Measurements from ENCODE around the gene KCNG4.
"Not testable (repeated sequence)": the region's sequence is repeated elsewhere in the genome, so short reads cannot be mapped to it uniquely, and the experiment has no call there.

KCNG4 gene

DNA sequence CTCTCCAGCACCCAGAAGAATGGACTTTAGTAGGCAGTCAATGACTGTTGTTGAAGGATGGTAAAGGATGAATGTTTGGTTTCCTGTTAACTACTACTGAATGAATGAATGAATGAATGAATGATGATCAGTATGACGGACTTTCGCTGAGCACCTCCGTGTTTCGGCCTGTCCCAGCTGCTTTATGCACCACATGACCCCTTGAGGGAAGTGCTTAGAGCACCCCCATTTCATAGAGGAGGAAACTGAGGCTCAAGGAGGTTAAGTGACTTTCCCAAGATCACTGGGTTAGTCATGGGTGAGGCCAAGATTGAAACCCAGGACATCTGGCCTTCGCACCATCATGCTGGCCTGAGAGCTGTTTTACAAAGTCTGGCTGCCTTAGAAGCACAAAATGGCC, 6.8 kb downstream of the KCNG4 start:
- DNase-seq, result no peak

DNA sequence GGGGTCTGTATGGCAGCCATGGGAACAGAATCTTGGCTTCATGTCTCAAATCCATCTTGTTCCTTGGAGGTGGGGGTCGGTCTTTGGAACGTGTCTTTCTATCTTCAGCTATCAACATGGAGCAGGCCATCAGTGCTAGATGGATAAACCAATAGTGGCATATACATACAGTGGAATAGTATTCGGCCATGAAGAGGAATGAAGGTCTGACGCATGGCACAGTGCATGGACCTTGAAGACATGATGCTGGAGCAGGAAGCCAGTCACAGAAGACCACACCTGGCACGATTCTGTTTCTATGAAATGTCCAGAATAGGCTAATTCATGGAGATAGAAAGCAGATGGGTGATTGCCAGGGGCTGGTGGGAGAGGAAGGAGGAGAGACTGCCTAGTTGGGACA, 7.8 kb downstream of the KCNG4 start:
- DNase-seq, result no peak

DNA sequence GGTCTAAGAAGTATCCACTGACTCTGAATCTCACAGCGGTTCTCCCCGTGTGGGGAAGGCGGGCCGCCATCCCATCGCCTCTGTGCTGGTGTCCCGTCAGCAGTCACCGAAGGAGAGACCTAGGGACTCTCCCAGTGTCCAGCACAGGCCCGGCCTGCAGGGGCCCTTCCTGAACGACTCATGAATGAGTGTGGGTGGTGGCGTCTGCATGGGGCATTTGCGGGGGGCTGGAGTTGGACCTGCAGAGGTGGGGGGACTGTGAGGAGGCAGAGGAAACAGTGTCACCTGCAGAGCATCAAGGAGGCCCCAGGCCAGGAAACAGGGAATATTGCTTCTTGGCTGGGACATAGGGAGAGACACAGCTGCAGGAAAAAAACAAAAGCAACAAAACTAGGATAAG, 10.3 kb downstream of the KCNG4 start:
- DNase-seq, result no peak

DNA sequence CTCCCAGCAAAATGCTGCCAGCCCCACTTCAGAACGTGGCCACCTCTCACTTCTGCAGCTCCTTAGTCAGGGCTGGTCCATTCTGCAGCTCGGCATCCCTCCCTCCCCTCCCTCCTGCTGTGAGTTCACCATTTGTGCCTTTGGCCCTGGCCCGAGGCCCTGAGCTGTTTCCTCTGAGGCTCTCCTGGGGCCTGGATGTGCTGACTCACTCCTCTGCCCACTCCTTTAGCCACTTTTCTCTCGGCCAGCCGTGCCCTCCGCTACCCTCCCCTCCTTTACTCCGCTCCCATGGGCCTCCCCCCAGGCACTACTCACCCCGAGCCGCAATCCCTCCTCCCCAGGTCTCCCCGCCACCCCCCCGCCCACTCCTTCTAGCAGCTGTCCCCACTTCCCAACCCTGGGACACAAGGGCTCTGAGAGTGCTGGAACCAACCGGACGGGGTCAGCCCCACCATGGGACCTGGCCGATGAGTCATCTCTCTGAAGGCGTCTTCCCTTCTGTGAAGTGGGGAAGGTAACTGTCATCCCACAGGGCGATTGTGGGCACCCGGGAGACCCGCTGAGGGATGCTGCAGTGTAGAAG, 11.5 kb downstream of the KCNG4 start:
- DNase-seq, result peak; percentile 53

DNA sequence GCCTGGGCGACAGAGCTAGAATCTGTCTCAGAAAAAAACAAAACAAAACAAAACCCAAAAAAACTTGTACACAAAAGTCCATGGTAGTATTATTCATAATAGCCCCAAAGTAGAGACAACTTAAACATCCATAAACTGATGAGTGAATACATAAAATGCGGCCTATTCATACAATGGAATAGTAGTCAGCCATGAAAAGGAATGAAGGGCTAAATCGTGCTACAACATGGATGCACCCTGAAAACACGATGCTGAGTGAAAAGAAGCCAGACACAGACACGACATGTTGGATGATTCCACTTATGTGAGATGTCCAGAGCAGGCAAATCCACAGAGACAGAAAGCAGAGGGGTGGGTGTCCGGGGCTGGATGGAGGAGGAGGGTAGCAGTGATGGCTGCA, 12.3 kb downstream of the KCNG4 start:
- no peak for DNase-seq

DNA sequence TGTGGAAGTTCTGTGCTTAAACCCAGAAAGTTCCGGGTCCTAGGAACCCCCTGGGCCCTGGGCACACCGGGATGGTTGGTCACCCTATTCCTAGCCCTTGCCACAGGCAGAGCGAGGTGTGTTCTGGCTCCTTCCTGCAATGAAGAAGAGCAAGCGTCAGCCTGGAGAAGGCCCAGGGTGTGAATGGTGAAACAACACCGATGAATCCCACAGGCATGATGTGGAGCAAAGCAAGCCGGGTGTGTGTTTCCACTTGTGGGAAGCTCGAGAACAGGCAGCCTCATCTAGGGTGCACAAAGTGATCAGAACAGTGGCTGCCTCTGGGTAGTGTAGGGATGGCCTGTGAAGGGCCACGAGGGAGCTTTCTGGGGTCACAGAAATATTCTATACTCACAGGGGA, 13.8 kb downstream of the KCNG4 start:
- no peak for DNase-seq

DNA sequence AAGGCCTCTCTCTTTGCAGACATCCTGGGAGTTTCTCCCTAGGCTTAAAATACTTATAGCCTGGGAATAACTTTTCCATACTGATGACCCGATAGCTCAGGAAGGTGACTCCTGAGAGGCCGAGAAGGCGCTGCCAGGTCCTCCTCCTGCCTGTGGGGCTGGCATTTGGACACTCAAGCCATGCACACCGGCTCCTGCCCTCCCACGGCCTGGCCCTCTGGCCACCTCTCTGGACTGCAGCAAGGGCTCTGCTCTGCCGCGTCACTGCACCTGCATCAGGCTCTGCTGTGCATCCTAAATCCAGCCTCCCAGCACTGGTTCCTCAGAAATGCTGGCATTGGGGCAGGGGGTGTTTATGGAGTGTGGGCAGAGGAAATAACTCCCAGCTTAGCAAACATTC, 14.2 kb downstream of the KCNG4 start:
- no peak for DNase-seq

DNA sequence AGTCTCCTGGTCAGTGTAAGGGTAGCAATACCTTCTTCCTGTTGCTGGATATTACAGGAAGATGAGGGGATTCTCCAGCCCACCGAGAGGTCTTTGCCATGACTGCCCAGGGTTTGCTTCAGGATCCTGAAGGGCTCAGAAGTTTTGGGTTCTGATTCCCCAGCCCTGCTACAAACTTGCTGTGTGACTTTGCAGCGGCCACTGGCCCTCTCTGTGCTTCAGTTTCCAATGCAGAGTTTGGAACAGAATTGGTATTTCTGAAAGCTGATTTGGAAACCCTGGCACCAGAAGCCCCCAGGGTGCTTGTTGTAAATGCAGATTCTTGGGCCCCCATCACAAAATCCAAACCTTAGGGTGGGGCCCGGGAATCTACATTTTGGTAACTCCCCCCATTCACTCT, 14.7 kb downstream of the KCNG4 start:
- DNase-seq, result no peak

DNA sequence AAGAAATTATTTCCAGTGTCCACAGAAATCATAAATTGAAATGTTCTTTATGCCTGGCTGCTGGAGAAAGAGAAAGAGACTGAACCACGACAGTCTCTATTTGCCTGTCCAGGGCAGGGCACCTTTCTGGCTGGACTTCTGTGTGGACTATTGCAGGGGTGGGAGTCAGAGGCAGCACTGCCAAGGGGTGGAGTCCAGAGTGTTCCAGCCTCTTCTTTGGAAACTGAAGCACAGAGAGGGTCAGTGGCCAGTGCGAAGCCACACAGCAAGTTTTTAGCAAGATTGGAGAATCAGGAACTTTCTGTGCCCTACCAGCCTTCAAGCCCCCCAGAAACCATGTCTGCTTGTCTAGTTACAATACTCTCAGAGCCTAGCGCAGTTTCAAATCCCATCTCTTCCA, 15.3 kb downstream of the KCNG4 start:
- DNase-seq, result no peak

DNA sequence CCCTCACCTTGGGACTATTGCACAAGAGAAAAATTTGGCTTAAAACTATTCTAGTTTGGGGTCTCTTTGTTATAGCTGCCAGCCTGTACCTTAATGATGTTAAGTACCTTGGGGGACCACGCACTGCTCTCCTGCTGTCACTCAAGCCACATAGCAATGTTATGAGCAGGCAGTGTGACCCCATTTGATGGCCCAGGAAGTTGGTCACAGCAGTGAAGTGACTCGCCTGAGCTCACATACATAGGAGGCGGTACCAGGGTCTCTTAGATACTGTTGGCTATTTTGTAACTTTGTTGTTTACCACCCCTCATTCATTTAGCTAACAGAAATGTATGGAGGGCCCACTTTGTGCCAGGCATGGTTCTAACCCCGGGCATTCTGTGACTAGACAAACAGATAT, 16.4 kb downstream of the KCNG4 start:
- no peak for DNase-seq

DNA sequence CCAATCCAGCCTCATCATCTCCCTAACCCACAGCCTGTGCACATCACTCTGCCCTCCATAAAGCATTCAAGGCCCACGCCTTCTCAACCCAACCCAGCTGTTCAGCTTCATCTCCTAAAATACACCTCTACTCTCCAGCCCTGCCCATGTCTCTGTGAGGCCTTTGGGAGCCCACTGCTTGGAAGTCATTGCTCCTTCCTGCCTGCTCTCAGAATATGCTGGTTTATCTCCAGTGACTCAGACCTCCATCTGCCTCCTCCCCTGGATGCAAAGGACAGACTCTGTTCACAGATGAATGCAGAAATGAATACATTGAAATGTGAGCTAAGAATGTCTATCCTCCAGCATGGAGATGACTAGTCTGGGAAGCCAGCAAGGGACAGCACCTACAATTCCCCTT, 19.0 kb downstream of the KCNG4 start:
- DNase-seq, result no peak

DNA sequence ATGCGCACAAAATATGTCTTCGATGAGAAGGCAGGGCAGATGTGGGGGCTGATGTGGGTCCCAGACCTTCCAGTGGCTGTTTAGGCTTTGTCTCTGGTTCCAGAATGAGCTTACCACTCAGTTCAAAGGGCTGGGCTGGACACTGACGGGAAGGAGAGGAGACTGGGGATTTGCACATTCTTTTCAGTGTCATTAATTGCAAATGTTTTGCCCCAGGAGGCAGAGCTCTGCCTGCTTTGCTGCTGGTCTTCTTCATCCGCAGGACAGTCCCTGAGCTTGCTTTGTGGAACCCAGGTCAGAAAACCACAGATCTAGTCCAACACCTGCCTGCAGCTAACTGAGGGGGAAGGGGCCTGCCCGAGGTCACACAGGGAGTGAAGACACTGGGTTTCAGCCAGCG, 20.9 kb downstream of the KCNG4 start:
- DNase-seq, result no peak

DNA sequence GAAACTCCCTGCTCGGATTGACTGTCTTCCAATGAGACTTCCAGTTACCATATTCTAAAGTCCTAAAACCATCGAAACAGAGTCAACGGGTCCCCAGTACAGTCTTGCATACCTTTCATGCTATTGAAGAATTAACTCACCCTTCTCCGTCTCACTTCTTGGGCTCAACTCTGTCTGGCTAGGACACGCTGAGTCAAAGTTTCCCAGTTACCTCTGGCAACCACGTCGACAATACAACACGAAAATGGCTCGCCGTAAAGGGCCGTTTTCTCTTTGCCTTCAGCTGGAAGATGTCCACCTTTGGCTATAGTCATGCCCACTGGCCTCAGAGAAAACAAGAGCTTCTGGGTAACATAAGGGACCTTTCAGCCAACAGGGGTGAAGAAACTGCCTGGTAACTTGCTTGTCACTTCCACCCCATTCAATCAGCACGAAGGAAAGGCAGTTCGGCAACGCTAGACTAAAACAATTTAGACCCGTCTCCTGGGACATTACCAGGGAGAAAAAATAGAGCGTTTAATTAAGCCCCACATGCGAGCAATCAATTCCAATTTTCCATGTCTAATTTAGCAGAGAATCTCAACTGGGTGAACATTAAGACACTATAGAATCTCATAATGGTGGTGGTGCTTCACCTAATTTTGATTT, 21.5 kb downstream of the KCNG4 start:
- DNase-seq, result no peak

DNA sequence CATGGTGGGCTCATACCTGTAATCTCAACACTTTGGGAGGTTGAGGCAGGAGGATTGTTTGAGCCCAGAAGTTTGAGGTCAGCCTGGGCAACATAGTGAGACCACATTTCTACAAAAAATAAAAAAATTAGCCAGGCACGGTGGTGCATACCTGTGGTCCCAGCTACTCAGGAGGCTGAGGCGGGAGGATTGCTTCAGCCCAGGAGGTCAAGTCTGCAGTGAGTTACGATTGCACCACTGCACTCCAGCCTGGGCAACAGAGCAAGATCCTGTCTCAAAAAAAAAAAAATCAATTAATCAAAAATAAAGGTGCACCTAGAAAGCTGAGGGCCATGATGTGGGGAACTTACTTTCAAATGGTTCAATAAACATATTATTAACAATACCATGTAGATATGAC, 23.7 kb downstream of the KCNG4 start:
- not testable (repeated sequence) for DNase-seq

DNA sequence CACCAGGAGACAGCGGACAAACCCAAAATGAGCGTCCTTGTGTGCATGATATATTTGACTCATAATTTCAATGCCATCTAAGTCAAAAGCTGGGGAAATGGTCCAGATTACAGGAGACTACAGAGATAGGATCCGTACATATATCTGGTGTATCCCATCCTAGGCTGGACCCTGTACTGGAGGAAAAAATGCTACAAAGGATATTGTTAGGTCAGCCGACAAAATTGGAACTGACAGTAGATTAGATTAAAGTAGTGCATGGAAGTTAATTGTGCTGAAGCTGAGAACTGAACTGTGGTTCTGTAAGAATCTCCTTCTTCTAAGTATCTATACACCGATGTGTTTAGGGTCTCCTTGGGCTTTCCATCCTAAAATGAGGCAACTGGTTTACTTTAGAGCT, 24.3 kb downstream of the KCNG4 start:
- no peak for DNase-seq

DNA sequence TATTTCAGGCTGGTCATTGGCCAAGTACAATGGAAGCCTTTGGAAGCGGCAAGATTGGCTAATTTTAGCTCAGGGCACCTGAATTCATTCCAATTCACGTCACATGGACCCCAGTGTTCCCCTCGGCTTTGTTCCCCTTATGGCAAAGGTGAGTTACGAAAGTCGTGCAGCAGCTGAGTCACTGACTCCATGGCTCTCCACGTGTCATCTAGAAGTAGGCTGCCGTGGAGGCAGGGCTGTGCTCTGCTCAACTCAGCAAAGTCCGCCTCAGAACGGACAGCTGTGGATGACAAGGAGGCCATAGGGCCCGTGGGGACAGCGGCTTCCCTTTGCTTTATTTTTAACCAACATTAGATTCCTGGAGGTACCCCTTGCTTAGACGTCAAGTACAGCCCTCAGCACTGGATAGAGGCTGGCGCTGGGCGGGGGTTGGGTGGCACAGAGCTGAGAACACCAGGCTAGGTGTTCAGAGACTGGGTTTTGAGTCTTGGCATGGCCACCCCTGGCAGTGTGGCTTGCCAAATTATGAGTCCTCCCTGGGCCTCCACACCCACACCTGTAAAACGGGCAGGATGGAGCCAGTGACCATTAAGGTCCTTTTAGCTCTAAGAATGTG, 25.3 kb downstream of the KCNG4 start:
- DNase-seq, result no peak

DNA sequence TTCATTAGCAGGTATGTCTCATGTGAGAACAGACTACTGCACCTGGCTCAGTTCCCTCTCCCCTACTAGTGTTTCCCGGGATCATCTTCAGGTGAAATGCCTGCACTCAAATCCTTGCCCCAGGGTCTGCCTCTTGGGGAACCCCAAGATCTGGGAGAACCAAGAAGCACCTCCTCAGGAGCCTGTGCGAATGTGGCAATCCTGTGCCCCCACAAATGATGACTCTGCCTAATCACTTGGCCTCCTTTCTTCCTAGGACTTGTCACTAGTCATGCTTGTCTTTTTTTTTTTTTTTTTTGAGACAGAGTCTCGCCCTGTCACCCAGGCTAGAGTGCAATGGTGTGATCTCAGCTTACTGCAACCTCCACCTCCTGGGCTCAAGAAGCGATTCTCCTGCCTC, 27.2 kb downstream of the KCNG4 start:
- DNase-seq, result no peak

DNA sequence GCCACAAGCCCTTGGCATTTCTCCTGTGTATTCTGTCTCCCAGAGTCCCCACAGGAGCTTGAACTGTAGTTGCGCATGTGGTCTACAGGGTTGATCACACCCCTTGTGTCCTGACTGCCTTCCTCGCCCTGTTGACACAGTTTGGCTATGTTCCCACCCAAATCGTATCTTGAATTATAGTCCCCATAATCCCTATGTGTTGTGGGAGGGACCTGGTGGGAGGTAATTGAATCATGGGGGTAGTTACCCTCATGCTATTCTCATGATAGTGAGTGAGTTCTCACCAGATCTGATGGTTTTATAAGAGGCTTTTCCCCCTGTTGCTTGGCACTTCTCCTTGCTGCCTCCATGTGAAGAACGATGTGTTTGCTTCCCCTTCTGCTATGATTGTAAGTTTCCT, 27.7 kb downstream of the KCNG4 start:
- no peak for DNase-seq

DNA sequence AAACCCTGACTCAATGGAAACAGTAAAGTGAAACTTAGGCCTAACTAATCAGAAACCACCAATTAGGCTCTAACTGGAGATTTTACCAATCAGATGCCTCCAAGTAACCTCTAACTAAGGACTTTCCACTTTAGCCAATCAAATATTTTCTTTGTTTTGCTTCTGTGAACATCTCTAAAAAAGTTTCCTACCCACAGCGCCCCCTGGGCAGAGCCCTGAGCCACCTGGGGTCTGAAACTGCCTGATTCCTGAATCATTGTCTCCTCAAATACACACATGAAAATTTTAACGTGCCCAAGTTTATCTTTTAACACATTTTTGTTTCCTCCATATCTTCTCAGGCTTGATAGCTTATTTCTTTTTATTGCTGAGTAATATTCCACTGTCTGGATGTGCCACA, 29.8 kb downstream of the KCNG4 start:
- no peak for DNase-seq

DNA sequence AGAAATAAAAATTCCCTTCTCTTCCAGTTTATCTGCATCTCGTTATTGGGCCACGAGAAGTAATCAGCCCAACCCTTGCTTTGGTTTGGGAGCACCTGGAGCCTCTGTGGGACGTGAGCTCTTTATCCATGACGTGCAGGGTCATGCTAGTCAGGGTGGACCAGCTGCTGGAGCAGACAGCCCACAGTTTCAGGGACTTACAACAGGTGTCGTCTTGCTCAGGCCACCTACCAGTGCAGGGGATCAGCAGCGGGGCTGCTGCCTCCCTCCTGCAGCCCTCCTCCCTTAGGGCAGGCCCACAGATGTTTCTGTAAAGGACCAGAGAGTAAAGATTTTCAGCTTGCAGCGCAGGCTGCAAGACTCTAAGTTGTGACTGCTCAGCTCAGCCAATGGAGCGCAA, 31.9 kb downstream of the KCNG4 start:
- no peak for DNase-seq

DNA sequence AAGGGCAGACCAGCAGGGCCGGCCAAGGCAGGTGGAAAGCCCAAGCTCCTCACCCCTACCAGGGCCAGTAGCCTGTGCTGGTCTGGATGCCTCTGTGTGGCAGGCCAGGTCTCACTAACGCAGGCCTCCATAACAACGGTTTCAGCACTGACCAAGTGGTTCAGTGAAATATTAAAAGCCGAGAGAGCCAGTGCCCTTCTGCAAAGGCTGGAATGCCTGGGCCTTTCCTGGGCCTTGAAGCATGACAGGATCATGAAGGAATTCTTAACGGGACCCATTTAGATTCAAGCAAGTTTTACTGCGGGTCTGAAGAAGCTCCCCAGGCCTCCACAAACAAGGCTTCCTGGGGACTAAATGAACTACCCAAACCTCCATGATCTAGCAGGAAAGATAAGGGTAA, 32.6 kb downstream of the KCNG4 start:
- DNase-seq, result no peak

DNA sequence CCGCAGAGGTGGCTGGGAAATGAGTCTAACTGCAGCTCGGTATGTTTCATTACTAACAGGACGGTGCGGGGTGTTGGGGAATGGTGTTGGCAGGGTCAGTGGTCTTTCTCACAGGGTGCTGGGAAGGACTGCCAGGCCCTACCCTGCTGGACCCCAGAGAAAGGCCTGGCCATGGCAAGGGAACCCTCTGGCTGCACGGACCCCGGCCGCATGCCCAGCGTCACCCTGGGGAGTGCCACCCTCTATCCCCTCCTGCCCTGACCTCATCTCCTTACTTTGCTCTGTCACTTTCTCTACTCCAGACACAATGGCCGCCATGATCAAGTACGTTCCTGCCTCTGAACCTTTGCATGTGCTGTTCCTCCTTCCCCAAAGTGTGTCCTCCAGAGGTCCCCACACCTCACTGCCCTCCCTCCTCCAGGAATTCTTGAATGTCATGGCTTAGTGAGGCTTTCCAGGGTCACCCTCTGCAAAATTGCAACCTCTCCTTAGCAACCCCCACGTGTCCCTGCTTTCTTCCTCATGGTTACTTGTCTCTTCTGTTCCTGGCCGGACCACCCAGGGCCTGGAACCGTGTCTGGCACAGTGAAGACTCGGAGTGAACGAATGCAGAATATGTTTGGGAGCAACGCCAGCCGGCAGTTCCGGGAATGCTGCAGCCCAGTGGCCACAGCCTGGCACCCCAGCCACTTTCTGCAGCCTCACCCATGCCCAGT, 33.7 kb downstream of the KCNG4 start:
- no peak for DNase-seq

DNA sequence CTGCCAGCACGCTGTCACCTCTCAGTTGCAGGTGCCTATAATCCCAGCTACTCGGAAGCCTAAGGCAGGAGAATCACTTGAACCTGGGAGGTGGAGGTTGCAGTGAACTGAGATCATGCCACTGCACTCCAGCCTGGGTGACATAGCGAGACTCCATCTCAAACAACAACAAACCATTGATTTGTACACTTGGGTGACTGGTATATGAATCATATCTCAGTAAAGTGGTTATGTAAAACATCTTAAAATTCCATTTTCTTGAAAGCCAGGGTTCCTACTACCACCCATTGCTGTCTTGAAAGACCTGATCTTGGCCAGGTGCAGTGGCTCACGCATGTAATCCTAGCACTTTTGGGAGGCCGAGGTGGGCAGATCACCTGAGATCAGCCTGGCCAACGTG, 34.7 kb downstream of the KCNG4 start:
- DNase-seq, result not testable (repeated sequence)

DNA sequence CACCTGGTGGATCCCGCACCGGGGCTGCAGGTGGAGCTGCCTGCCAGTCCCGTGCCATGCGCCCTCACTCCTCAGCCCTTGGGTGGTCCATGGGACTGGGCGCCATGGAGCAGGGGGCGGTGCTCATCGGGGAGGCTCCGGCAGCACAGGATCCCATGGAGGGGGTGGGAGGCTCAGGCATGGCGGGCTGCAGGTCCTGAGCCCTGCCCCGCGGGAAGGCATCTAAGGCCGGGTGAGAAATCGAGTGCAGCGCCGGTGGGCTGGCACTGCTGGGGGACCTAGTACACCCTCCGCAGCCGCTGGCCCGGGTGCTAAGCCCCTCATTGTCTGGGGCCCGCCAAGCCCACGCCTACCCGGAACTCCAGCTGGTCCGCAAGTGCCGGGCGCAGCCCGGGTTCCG, 35.3 kb downstream of the KCNG4 start:
- DNase-seq, result not testable (repeated sequence)
